Stimulated activated CD8-positive, alpha-beta memory T cell treated with anti-CD3 and anti-CD28 coated beads, Interleukin-4, amount 100 ng/mL, for 24 hours (primary cell): Measurements from ENCODE around the gene ACR.

Source experiments
- DNase-seq: peaks from one replicate; pipeline ENCODE4 v3.0.0-alpha.2; 2020; ENCODE audit warnings: low read depth

Gene ACR

GRCh38 chr22:50717709-50718351, 20.2 kb upstream of the ACR start:
- DNase-seq: no peak

DNA sequence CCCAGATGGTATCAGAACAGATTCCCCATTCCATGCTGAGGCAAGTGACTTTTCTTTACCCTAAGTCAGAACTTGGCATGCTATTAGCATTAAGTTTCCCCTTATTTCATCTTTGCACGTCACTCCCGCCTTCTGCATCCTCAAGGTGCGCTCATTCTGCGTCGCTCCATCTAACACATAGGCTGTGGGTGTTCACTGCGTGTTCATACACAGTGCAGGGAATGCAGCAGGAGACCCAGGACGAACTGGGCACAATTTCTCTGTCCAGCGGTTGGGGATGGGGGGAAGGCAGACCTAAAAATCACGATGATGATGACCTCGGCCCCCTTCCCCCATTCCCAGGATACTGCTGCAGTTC, 19.7 kb upstream of the ACR start:
- no peak for DNase-seq

- no peak for DNase-seq
Observed at GRCh38 chr22:50719814-50720300, 18.1 kb upstream of the ACR start.

- DNase-seq: no peak
Observed at GRCh38 chr22:50720301-50721256, 17.4 kb upstream of the ACR start.

GRCh38 chr22:50721257-50721844, 16.7 kb upstream of the ACR start:
- no peak for DNase-seq

DNA sequence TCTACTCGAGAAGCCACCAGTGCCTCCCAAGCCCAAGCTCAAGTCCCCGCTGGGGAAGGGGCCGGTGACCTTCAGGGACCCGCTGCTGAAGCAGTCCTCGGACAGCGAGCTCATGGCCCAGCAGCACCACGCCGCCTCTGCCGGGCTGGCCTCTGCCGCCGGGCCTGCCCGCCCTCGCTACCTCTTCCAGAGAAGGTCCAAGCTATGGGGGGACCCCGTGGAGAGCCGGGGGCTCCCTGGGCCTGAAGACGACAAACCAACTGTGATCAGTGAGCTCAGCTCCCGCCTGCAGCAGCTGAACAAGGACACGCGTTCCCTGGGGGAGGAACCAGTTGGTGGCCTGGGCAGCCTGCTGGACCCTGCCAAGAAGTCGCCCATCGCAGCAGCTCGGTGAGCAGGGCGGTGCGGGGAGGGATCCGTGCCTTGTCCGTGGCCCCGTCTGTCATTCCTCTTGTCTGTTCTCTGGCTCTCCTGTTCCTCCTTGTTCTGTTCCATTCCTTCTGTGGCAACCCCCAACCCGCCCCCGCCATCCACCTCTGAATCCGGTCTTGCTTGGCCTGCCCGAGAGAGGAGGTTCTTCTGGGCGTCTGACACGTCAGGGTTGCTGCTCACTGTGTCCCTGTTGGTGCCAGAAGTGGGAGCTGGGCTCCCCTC, 15.8 kb upstream of the ACR start:
- DNase-seq: no peak

DNA sequence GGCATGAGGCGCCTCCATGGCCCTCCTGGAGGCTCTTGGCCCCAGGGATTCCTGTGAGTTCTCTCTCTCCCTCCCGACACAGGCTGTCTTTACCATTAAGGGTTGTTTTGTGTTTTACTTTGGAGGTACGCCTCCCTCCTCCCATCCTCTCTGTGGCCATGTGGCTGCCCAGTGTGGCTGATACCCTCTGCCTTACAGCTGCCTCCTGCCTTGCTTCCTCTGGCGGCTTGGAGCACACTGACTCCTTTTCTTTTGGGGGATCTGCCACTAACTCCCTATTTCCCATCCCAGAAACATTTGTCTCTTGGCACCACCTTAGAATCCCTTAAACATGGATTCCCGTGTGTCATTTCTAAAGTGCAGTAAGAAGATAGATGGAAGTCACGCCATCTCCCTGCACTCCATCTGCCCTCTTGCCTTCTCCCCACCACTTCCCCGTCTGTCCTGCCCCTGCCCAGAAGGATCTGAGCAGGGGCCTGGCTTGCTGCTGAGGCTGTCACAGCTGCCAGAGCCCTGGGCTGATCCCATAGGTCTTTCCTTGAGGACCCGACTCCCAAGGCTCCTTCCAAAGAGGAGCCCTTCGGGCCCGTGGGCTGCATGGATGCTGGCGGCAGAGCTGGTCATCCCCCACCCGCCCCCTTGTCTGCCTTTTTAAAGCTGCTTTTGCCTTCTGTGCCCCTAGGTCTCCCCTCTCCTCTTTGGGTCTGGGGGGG, 15.1 kb upstream of the ACR start:
- DNase-seq: no peak

DNA sequence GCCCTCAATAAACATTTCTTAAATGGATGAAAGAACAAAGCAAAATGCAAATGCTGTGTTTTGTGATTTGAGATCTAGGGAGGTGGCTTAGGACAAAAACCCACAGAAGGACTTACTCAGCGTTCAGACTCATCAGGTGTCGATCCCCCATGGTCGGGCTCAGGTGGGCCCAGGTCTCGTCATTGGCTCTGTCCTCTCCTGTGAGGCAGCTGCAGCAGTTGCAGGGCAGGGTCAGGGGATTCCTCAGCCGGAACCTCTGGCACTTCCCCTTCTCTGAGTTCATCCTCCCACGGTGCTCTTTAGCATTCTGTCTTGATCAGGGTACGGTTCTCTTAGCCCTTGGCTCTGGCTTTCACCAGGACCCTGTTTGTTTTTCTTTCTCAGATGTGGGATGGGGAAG, 14.0 kb upstream of the ACR start:
- DNase-seq: no peak

GRCh38 chr22:50724616-50725015, 13.4 kb upstream of the ACR start:
- DNase-seq: no peak

DNA sequence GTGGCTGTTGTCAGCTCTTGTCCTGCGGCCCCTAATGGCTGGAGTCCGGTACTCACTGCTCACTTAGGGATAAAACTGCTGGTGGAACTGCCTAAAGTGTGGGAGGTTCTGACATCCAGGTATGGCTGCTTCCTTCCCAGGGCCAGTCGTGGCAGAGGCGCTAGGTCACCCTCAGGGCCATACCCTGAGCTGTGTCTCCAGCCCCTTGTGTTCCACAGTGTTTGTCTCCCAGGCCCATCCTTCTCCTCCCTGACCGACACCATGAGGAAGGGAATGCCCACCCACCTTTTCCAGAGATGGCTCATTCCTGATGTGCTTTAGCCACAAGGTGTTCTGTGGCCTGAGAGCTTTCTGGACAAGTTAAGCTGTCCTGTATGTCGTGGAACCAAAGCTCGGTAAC, 12.4 kb upstream of the ACR start:
- no peak for DNase-seq

DNA sequence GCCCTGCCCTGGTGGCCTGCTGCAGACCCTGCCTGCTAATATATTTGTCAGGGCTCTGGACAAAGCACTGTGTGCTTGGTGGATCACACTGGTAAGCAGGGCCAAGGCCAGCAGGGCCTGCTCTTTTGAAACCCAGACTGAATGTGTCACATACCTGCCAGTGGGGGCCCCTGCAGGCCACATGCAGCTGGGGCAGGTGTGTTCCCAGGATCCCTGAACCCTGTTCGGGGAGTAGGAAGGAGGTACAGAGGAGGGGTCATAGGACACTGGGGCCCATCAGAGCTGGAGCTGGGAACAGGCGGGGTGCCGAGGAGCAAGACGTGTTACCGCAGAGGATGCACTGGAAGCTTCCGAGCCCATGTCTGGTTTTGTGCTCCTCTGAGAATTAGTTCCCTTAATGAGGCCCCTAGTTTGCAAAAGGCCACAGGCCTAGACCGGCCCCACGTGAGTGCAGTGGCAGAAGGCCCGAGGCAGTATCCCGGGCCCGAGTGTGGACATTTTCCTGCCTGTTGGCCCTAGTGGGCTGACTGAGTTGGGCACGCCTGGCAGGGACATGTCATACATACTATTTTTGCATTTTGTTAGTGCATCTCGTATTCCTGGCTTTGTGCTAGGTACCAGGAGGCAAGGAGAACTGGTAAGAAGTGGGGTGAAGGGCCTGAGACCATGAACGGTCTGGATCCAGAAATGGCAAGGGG, 11.2 kb upstream of the ACR start:
- DNase-seq: no peak

DNA sequence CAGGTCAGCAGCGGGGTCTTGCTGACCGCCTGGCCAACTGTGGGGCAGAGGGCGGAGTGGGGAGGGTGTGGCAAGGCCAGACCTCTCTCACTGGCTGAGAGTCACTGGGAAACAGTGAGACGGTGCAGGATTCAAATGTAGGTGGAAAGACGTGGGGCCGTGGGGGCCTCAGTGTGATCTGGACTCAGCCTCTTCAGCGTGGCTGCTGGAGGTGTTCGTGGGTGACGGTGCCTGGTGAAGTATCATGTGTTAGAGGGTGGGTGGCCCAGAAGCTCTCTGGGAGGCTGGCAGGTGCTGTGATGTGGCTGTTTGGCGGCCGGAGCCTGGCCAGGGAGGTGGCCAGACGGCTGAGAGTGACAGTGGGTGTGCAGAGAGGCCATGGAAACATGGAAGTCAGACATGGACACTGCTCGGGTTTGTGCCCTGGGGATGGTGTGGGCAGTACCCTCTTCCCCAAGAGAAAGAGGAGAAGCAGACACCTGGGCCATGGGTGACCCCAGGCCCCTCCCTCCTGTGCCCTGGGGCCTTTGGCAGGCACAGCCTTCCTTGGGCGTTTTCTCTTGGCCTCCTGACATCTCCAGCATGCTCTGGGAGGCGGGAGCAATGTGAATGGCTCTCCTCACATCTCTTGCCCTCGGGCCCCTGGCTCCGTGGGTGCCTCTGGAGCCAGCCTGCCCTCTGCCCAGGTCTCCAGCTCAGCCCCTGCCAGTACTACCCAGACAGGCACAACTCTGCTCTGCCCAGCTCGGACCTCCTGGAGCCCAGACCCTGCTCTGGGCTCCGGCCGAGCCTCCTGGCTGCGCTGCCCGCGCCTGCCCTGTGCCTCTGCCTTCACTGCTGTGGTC, 10.1 kb upstream of the ACR start:
- no peak for DNase-seq

GRCh38 chr22:50728523-50728931, 9.5 kb upstream of the ACR start:
- no peak for DNase-seq

DNA sequence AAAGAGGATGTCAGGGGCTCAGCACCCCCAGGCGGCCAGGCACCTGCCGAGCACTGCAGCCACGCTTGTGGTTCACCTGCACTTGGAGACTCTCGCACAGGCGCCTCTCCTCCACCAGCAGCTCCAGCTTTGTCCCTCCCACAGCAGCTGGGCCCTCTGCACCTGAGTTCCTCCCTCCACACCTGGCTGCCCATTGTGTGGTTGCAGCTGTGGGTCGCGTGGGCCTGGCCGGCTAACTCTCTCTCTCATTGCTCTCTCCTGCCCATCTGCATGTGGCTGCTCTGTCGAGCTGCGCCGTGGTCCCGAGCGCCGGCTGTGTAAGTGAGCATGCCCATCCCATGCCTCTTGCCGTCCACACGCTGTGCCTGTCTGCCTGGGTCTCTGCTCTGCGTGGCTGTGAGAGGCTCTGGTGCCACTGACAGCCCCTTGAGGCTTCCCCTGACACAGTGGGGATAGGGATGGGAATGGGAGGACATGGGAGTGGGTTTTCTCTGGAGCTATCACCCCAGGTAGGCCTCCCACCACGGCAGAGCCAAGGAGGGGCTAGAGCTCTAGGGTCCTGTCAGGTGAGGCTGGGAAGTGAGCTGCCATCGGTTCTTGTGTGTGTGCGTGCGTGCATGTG, 8.5 kb upstream of the ACR start:
- DNase-seq: no peak

DNA sequence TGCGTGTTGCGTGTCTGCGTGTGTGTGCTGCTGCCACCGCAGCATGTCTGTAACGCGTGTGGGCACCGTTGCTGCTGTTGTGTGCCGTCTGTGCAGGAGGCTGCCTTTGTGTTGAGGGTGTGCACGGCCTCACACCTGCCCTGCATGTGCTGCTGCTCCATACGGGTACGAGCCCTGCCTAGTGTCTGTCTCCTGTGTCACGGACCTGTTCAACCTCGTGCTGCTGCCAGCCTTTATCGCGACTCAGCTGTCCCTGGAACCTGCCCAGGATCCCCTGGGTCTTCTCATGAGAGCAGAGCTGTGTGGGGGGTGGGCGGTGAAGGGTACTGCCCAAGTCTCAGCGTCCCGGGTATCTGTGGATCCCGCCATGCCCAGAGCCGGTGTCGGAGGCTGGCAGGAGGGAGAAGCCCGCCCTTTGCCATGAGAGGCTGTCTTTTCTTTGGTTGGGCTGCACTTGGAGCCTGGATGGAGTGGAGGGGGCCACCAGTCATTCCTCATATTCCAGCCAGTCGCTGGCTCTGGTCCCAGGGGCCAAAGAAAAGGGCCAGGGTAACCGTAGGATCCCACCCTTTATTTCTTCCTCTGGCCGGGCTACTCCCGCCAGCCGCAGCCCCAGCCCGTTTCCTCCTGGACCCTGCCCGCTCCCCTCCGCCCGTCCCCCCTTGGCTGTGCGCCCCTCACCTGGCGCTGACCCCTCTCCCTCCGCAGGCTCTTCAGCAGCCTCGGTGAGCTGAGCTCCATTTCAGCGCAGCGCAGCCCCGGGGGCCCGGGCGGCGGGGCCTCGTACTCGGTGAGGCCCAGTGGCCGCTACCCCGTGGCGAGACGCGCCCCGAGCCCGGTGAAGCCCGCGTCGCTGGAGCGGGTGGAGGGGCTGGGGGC, 7.8 kb upstream of the ACR start:
- DNase-seq: no peak

DNA sequence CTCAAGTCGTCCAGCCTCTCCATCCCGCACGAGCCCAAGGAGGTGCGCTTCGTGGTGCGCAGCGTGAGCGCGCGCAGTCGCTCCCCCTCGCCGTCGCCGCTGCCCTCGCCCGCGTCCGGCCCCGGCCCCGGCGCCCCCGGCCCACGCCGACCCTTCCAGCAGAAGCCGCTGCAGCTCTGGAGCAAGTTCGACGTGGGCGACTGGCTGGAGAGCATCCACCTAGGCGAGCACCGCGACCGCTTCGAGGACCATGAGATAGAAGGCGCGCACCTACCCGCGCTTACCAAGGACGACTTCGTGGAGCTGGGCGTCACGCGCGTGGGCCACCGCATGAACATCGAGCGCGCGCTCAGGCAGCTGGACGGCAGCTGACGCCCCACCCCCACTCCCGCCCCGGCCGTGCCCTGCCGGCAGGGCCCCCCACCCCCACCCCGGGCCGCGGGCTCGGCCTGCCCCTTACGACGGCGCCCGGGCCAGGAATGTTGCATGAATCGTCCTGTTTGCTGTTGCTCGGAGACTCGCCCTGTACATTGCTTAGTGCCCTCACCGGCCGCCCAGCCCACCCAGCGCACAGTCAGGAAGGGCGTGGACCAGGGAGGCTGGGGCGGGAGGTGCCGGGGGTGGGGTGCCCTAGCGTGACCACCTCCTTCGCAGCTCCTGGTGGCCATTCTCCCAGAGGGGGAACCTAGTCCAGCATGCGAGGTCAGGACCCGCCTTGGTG, 6.9 kb upstream of the ACR start:
- DNase-seq: no peak

- peak; percentile 21 for DNase-seq
Observed at GRCh38 chr22:50731811-50732624, 6.0 kb upstream of the ACR start.
